GM21619 (cell line): ENCODE measurements around the gene INSRR.

Experiments used
- ATAC-seq: cut with Tn5 transposase; IDR thresholded peaks from one replicate; pipeline ENCODE4 v1.9.1; 2021; ENCODE audit not compliant: unreplicated experiment

The INSRR gene

DNA sequence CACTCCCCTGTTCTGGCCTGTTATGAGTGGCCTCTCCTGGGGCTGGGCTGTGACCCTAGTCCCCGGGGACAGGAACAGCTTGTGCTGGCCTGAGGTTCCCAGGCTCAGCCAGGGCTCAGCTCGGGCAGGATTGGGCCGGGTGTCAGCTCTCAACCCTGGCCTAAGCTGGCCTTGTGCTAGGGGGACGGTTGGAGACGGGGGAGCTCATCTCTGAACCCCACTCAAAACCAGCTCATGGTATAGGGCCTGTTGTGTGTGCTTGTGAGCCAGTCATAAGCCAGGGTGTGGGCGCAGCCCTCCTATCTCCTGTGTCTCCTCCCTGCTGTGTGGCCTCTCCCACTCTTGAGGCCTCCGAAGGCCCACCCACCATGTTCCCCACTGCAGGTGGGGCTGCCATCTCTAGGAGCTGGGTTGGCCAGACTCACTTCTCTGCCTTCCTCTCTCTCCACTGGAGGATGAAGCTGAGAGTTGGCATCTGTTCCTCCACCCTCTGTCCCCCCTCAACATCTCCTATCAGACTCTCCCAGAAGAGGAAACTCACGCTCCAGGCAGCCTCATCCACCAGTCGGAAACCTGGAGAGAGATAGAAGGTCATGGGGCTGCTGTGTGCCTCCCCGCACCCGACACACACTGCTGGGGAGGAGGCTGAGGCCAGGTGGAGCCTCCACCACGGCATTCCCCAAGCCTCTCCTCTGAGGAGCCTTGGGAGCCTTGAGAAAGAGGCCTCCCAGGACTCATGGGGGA lies 36.0 kb upstream of the INSRR start:
- ATAC-seq: no peak

DNA sequence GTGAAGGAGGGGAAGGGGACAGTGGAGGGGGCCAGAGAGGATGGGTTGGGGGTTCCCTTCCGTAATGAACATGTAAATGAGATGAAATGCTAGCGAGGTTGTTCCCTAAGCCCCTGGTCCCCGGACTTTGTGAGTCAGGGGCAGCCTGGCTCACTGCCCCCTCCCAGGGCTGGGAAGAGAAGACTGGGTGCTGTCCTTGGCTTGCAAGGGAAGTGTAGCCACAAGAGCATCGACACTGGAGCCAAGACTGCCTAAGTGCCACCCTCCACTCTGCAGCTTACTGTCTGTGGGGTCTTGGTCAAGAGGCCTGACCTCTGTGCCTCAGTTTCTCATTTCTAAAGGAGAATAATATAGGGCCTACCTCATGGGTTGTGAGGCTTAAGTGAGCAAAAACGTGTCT lies 35.1 kb upstream of the INSRR start:
- ATAC-seq: no peak

DNA sequence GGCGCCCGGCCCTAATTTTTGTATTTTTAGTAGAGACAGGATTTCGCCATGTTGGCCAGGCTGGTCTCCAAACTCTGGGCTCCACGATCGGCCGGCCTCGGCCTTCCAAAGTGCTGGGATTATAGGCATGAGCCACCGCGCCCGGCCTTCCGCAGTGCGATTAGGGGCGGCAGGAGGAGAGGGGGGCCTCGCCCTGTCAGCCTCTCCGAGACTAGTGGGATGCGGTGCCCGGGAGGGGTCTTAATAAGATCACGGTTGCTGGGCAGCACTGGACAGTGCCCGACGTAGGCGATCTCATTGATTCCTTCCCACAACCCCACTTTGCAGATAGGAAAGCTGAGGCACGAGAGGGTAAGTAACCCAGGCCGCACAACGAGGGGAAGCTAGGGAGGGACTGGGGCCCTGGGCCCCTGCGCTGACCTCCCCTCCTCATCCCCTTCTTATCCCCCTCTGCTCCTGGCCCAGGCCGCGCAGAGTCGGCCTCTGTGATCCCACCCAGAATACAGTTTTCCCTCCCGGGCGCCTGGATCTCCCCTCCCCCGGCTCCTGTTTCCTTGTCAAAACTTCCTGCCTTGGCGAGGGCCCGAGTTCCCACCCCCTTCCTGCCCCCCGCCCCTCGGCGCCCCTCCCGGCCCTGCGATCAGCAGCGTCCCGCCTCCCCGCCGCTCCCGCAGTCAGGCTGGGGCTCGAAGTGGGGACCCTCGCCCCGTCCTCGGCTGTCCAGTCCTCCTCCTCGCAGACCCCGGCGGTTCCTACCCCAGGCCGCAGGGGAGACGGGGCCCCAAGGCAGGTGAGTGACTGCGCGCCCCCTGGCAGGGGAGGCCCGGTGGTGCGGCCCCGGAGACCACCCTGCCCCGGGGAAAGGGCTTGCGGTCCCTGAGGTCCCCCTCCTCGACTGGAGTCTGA lies 34.4 kb upstream of the INSRR start, which contains the start of gene PEAR1:
TSS of gene PEAR1 (plus strand) at position 671 of the 906 bp plus-strand sequence. CDS start 10,209 bp downstream, outside the sequence.
- ATAC-seq: no peak

DNA sequence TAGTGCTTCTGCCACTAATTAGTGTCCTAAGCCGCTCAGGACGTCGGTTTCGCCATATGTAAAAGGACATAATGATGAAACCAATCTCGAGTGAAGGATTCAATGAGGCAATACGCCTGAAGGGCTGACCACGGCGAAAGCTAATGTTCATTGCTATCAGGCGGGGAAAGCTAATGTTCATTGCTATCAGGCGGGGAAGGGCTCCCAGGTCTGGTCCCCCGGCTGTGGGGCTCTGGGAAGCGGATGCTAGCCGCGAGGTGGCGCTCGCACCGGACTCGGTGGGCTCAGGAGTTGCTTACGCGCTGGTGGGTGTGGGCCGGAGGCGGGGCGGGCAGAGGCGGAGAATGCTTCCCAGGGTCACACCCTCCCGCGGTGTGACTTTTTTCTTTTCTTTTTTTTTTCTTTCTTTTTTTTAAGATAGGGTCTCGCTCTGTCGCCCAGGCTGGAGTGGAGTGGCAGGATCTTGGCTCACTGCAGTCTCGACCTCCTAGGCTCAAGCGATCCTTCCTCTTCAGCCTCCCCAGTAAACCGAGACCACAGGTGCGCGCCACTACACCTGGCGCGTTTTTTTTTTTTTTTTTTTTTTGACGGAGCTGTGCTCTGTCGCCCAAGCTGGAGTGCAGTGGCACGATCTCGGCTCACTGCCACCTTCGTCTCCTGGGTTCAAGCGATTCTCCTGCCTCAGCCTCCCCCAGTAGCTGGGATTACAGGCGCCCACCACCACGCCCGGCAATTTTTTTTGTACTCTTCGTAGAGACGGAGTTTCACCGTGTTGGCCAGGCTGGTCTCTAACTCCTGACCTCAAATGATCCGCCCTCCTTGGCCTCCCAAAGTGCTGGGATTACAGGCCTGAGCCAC lies 33.5 kb upstream of the INSRR start:
- ATAC-seq: peak; percentile 75

DNA sequence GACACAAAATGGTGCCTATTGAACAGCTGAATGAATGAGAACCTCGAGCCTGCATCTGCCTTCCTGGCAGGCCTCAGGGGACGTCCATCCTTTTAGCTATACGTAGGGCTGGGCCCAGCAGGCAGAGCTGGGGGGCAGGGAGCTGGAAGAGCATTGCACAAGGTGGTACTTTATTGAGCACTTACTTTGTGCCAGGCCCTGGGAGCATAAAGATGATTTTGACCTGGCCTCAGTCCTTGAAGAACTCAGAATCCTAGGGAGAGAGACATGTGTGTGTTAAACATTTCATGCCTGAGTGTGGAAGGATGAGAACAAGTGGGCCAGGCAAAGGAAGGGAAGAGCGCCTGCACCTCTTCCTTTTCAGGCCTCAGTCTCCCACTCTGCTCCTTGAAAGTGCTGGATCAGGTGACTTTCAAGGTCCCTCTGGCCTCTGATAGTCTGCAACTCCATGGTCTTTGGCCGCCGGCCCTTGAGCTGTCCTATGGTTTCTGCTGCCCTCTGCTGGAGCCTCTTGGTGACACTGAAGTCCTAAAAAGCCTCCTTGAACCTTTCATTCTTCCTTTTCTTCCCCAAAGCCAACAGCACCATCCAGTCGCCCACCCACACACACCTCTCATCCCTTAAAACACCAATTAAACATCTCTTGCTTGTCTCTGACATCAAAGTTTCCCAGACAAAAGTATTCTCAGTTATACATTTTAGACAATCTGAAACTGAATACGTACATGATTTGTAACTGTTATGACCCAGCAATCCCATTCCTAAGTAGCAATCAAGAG lies 31.1 kb upstream of the INSRR start:
- no peak for ATAC-seq

DNA sequence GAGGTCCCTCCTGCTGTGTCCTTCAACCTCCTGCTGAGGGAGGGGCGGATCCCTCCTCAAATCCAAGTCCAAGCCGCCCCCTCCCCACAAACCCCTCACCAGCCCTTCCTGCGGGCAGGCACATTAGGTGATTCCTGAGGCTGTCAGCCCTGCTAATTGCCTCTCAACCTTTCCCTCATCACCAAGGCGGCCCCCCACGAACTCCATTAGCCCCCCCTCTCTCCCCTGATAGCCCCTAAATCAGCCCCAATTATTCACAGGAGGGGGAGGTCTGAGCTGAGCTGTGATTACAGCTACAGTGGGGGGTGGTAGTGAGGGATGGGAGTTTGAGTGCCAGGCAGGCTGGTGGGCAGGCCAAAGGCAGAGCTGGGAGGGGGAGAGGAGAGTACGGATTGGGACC lies 28.8 kb upstream of the INSRR start:
- ATAC-seq: no peak

DNA sequence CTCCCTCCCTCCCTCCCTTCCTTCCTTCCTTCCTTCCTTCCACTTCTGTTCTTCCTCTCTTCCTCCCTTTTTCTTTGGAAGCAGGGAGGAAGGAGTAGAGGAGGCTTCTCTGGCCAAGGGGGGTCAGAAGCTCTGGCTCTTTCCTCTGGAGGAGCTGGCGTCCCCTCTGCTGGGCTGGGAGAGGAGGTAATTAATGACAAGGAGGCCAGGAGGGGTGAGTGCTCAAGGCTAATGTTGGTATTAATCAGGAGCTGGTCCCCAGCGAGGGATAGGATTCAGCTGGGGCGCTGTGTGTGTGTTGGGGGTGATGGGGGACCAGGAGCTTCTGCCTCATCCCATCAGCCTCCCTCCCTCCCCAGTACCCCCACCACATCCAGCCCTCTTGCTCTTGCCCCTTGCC lies 28.4 kb upstream of the INSRR start:
- ATAC-seq: no peak

DNA sequence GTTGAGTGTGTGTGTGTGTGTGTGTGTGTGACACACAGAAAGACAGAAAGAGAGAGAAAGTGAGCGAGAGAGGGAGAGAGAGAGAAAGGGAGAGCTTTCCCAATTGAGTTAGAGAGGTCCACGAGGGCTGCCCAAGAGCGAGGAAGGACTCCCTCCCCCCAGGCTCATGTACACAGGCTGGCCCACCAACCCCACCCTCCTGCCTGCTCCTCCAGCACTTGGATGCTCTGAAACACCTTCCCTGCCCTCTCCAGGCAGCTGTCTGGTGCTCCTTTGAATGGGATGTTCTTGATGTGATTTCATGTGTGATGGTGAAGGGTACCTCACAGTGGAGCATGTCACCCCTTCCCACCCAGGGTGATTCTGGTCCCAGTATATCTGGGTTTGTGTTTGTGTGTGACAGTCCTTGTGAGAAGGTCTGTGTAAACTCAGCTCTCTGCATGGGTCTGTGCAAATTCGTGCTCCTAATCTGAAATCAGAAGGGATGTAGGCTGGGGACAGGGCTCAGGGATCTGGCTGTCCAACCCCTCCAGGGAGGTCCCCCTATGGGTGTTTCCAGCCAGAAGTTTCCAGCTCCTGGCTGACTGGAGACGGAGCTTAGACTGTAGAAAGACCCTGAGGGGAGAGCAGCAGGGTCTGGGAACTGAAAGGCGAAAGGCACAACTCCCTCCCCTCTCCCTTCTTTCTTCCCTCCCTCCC lies 27.8 kb upstream of the INSRR start:
- no peak for ATAC-seq

DNA sequence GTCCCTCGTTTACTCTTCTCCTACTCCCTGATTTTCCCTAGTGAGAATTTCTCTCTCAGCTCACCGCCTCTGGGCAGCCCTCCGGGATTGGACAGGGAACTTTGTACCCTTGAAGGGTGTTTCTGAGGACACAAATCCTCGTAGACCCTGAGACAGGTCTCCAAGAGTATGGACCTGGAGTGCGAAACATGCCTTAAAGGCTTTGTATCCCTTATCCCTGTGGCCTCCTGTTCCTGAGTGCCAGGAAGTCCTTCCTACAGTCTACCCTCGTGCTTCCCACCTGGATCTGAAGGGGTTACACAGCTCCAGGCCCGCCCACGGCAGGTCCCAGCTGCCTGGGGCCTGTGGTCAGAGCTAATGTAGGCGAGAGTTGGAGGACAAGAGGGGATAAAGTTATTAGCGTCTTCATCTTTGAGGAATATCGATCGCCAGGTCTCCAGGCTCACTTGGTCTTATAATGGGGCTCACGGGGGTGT lies 27.0 kb upstream of the INSRR start:
- no peak for ATAC-seq

DNA sequence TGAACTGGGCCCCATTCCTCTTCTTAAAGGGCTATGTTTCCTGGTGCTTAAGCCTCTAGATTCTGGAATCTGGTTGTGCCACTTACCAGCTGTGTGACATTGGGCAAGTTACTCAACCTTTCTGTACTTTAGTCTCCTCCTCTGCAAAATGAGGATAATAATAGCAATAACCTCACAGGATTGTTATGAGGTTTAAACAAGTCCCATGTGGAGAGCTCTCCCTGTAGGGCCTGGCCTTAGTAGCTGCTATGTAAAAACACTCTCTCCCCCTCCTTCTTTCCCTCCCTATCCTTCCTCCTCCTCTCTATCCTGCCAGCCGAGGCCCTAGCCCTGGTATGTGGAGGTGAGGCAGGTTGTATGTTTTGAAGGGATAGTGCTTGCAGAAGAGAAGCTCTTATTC lies 26.4 kb upstream of the INSRR start:
- no peak for ATAC-seq

DNA sequence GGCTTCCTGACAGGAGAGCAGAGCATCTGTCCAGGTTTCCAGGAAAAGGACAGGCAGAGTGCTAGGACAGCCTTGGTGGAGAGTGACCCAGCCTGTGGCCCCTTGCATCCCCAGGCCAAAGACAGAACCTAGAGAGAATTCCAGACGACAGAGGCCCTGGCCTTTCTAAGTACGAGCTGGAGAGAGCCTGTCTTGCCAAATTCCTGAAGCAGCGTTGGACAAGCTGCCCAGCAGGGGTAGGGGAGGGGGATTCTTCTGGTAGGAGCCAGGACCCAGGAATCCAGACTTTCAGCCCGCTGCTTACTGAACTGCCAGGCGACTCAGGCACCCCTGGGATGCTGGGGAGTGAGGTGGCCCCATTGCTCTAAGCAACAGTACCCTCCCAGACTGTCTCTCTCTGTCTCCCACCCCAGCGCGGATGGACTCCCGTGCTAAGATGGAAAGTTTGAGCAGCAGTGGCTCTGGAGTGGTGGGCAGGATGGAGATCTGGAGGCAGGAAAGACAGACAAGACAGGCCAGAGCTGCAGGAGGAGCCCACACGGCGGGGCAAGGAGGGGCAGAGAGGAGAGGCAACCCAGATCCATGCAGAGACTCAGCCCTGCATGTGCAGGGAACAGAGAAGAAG lies 25.8 kb upstream of the INSRR start:
- no peak for ATAC-seq

DNA sequence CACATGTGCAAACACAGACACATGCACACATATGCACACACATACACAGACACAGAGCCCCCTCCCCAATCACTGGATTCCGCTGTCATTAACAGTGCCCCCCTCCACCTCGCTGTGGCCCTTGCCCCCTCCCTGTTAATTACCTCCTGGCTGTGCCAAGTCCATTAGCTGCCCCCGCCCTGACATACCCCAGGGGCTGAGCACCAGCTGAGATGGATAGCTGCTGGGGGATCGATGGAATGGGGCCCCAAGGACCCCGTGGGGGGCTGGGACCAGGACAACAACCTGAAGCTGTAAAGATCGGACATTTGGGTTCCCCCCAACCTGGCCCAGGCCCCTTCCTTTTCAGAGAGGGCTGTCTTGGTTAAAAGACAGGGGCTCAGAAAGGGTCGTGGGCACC lies 25.0 kb upstream of the INSRR start:
- ATAC-seq: no peak

DNA sequence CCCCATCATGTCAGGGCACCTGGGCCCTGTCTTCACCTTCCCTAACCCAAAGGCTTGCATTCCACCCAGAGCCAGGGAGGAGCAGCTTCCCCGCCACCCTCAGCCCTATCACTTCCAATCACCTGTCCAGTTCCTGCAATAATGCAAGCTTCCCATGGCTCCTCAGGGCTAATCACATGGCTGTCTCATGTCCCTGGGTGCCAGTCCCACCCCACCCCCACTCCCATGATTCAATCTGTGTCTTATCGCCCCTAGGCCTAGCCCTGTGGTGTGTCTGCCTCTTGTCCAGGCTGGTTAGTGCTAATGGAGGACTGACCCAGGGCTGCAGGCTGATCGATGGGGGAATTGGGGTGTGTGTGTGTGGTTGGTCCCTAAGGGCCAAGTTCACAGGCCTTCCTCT lies 23.6 kb upstream of the INSRR start:
- ATAC-seq: no peak

DNA sequence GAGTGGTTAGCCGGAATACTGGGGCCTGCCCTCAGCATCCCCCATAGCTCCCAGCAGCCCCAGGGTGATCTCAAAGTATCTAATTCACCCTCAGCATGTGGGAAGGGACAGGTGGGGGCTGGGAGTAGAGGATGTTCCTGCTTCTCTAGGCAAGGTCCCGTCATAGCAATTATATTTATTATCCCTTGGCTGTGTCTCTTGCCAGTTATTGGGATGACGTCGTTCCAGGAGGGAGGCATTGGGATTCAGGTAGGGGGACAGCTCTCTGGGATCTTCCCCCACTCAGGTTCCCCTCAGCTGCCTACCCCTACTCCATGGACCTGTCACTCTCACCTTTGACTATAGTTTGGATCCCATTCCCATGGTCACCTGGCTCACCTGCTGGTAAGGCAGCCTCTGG lies 22.7 kb upstream of the INSRR start:
- no peak for ATAC-seq

DNA sequence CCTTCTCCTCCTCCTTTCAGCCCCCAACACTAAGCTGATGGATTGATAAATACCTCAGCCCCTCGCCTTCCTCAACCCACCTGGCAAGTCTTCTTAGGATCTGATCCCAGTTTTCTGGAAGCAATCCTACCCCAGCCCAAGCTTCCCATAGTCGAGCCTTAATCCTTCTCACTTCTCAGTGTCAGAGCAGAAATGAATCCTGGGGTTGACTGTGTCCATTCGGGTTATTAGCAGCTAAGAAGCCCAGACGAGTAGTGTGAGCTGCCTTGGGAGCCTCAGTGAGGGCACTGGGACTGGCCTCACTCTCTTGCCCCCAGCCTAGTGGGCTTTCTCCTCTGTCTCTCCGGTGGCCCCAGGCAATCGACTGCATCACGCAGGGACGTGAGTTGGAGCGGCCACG lies 22.2 kb upstream of the INSRR start:
- ATAC-seq: no peak

DNA sequence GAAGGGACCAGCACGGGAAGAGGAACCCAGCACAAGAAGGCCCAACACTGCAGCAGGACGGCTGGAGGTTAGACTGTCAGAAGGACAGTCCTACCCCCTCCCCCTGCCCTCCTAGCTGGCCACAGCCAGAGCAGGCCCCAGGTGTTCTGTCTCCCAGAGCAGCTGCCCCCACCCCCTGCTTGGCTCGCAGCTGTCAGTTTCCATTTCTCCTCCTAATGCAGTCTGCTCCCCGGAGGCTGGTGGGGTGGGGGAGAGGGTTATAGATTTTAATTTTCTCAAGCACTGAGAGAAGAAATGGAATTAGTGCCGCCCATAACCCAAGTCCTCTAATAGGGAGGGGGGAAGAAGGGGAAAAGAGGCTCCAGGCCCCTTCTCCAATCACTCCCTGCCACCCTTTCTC lies 21.6 kb upstream of the INSRR start:
- no peak for ATAC-seq

DNA sequence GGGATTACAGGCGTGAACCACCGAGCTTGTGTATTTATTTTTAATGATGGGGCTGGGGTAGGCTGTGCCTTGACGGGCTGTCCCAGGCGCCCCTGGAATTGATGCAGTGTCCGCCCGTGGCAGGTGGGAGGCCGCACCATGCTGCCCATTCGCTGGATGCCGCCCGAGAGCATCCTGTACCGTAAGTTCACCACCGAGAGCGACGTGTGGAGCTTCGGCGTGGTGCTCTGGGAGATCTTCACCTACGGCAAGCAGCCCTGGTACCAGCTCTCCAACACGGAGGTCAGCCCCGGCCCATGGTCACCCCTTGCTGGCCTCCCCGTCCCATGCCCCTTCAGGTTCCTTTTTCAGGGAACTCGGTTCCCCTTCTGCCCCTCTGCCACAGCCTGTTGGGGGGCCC lies 21.0 kb upstream of the INSRR start:
- no peak for ATAC-seq

DNA sequence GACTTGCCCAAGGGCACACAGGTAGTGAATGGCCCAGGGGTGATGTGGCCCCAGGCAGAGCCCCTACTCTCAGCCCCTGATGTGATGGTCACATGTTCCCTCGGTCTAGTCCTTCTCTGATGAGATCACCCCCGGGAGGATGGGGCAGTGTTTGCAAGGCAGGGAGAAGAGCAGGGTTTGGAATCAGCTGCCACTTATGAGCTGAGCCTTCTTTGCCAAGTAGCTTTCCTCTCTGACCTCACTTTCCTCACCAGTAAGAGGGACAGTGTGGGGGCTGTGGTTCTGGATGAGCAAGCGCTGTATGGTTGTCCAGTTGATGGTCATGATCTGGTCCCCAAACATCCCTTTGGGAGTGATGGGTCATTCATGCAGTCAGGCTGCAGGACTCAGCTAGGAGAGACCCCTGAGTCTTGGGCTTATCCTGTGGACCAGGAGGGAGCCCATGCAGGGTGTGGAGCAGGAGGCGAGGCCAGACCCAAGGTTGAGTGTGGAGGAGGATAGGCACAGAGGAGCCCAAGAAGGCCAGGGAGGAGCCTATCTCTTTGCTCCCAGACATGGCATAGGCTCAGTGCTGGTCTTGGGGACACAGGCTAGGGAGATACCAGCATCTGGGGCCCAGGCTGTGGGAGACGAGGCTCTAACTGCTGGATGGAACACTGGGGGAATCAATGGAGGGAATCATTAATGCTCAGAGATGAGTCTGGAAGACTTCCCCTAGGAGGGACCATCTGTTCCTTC lies 18.7 kb upstream of the INSRR start:
- no peak for ATAC-seq

DNA sequence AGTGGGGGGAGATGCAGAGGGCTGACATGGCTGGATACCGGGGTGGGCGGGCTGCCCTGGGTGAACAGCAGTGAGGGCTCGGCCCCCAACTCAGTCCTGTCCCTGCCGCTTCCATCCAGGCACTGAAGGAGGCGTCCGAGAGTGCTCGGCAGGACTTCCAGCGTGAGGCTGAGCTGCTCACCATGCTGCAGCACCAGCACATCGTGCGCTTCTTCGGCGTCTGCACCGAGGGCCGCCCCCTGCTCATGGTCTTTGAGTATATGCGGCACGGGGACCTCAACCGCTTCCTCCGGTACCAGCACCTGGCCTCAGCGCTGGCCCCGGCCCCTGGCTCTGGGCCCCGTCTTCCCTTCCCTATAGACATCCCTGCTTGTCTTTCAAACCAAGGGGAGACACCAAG lies 17.4 kb upstream of the INSRR start:
- ATAC-seq: no peak
